HG02642 (cell line): ENCODE measurements around the gene FREY1.

Experiments
- ATAC-seq: cut with Tn5 transposase; IDR thresholded peaks from one replicate; pipeline ENCODE4 v1.9.1; 2021; ENCODE audit warnings: mild to moderate bottlenecking; ENCODE audit not compliant: unreplicated experiment, poor library complexity

The FREY1 gene

GRCh38 chr11:45929486-45930030 is 22.5 kb upstream of the FREY1 start:
- peak; percentile 8 for ATAC-seq

DNA sequence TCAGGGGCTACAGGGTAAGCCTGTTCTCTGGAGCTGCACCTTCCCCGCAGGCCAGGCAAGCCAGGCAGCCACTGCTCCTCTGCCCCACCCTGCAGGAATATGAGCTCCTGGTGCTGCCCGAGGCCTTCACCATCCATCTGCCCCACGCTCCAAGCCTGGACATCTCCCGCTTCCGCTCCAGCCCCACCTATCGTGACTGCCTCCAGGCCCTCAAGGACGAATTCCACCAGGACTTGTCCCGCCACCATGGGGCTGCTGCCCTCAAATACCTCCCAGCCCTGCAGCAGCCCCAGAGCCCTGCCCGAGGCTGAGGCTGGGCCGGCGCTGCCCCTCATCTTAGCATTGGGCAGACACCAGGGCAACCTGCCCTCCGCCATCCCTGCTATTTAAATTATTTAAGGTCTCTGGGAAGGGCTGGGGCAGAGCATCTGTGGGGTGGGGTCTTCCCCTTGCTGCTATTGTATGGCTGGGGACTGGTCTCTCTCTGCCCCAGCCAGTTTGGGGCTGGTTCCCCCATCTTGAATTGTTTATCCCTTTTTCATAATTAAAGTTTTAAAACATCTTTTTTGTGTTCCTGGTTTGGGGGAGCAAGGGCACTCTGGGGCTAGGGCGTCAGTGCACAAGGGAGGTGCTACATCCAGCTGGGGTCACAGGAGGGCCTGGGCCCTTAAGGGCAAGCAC is 21.6 kb upstream of the FREY1 start:
- no peak for ATAC-seq

DNA sequence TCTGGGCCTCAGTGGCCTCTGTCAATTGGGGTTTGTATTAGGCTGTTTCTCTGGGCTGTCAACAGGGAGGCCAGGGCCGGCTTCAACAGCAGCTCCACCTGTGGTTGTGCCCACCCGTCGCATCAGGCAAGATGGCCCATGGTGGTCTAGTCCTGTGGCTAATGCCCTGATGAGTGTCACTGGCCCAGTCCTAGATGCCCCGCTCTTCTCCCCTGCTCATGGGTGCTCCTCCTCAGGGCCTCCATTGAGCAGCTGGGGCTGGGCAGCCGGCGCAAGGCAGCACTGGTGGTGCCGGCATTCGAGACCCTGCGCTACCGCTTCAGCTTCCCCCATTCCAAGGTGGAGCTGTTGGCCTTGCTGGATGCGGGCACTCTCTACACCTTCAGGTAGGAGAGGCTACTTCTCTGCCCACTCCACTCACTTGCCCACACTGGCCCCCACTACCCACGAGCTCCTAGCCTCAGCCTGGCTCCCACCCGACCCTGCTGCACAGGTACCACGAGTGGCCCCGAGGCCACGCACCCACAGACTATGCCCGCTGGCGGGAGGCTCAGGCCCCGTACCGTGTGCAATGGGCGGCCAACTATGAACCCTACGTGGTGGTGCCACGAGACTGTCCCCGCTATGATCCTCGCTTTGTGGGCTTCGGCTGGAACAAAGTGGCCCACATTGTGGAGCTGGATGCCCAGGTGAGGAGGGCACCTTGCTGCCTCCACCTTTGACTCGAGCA is 20.8 kb upstream of the FREY1 start:
- no peak for ATAC-seq

- no peak for ATAC-seq
Measured at GRCh38 chr11:45927332-45927683, 20.2 kb upstream of the FREY1 start.

DNA sequence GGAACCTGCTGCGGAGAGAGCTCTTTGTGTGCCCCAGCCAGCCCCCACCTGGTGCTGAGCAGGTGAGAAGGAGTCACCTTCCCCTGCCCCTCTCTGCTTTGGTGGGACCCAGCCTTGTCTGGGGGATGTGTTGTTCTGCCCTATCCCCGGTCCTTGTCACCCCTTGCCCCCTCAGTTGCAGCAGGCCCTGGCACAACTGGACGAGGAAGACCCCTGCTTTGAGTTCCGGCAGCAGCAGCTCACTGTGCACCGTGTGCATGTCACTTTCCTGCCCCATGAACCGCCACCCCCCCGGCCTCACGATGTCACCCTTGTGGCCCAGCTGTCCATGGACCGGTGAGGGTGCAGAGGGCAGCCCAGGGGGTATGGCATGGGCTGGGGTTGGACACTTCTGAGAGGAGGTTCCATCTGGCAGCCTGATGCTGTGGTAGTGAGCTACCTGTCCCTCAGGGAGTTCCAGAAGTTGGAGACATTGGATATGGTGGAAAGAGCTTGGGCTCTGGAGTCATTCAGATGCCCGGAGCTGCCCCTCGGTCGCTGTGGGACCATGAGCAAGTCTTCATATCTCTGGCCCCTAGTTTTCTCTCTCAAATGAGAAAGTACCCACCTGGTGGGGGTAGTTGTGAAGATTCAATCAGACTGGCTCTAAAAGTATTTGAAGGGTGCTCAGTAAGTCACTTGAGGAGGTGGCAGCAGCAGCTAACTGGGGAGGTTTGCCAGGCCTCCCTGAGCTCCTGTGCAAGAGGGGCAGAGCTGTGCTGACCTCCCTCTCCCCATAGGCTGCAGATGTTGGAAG is 19.7 kb upstream of the FREY1 start:
- no peak for ATAC-seq

- ATAC-seq, result no peak
Measured at GRCh38 chr11:45926001-45926401, 18.9 kb upstream of the FREY1 start.

DNA sequence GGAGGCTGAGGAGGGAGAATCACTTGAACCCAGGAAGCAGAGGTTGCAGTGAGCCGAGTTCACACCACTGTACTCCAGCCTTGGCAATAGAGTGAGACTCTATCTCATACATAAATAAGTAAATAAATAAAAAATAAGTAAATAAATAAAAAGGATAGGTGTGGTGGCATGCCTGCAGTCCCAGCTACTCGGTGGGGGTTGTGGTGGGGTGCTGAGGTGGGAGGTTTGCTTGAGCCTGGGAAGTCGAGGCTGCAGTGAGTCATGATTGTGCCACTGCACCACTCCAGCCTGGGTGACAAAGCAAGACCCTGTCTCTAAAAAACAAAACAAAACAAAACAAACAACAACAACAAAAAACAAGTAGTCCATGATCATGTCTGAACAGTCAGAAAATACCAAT is 18.5 kb upstream of the FREY1 start:
- ATAC-seq, result no peak

GRCh38 chr11:45924927-45925326 is 17.9 kb upstream of the FREY1 start:
- no peak for ATAC-seq

DNA sequence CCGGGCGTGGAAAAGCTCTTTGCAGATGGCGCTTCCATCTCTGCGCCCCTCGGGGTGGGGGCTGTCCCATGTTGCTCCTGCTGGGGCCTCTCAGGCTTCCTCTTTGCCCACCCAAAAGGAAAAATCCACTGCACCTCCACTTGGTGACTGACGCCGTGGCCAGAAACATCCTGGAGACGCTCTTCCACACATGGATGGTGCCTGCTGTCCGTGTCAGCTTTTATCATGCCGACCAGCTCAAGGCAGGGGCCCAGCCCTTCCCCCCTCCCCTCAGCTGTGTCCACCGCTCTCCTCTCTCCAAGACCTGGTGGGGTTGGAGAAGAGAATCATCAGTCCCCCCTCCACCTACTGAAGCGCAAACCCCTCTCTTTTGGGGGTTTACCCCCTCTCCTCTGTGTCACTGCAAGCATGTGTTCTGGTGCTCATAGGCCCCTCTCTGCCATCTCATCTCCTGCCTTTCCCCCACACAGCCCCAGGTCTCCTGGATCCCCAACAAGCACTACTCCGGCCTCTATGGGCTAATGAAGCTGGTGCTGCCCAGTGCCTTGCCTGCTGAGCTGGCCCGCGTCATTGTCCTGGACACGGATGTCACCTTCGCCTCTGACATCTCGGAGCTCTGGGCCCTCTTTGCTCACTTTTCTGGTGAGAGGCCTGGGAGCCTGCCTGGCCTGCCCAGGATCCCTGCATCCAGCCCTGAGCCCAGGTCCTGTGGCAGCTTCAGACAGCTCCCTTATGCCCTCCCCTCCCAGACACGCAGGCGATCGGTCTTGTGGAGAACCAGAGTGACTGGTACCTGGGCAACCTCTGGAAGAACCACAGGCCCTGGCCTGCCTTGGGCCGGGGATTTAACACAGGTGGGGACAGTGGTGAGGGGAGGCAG is 17.2 kb upstream of the FREY1 start:
- no peak for ATAC-seq

DNA sequence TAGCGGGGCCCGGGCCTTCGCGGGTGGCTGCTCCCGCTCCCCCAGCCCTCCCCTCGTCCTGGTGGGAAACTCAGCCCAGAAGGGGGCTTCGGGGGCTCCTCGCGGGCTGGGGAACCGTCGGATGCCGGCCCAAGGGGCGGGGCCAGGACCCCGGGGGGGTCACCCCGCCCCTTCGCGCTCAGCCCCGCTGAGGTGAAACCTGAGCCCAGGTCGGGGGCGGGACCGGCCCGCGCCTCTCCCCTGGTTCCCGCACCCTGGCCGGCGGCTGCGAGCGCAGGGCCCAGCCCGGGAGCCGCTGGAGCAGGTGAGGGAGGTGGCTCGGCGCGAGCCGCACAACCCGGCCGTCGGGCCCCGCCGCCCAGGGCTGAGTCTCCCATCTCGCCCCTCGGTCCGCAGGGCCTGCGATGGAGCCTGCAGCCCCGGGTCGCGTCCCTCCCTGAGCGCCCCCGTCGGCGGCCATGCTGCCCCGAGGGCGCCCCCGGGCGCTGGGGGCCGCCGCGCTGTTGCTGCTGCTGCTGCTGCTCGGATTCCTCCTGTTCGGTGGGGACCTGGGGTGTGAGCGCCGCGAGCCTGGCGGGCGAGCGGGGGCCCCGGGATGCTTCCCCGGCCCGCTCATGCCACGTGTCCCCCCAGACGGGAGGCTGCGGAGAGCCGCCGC is 15.5 kb upstream of the FREY1 start, which contains the start of gene LARGE2:
Gene LARGE2 (plus strand): TSS at position 232 of the 658 bp plus-strand sequence. CDS start 227 bp downstream, at position 459.
- no peak for ATAC-seq

DNA sequence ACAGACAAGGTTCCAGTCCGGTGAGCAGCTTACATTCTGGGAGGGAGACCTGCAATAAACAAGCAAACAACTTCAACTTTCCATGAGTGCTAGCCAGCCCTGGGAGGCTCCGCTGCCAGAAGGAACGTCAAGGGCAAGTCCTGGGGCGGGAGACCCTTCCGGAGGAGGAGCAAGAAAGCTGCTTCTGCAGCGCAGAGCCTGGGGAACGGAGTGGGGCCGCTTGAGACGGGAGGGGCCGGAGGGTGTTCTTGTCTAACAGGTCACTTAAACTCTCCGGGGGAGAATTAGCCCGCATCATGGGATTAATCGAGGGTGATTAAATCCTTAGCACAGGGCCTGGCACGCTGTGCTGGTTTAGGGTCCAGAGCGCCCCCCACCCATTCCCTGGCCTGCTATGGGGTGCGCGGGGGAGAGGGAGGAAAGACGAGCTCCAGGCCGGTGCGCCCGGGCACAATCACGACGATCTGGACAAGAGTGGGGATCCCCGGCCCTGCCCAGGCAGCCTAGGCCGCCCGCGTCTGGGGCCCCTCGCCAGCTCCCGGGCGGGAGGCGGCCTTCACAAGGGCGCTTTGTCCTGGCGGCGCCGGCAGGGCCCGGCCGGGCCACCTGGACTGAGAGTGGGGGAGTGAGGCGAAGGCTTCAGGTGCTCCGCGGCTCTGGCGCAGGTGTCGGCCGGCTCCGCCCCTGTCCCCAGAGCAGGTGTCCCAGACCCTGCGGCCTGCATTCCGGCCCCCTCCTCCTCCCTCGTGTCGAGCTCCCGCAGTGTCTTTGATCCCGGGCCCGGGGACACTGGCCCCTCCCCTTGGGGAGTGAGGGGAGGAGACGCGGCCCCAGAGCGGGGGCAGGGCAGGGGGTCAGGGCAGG is 14.7 kb upstream of the FREY1 start:
- no peak for ATAC-seq

DNA sequence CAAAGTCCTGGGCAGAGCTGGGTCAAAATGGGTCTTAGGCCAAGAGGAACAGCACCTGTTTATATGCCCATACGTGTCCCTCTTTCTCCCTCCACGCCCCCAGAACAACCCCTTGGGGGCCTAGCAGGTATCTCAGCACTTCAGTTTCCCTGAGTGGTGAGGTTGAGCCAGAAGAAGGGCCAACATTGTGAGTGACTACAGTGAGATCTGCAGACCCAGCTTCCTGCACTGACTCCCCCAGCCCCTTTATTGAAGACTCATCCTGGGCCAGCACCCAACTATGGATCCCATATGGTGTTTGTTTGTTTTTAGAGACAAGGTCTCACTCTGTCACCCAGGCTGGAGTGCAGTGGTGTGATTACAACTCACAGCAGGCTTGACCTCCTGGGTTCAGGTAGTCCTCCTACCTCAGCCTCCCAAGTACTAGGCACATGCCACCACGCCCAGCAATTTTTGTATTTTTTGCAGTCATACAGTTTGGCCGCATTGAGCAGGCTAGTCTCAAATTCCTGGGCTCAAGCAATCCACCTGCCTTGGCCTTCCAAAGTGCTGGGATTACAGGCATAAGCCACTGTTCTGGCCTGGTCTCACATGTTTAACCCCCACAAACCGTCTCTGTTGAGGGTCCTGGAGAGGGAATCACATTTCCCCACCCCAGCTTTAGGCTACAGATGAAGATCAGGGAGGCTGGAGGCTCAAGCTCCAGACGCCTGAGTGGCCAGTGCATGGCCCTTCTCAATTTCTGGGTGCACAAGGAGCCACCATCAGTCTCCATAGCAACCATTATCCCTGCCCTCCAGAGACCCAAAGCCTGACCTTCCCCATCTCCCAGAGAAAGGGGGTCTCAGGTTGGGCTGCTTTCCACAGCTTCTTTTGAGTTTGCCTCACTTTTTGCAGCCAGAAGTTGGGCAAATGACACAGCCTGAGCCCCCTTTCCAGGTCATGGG is 13.7 kb upstream of the FREY1 start:
- no peak for ATAC-seq

GRCh38 chr11:45919806-45920530 is 12.9 kb upstream of the FREY1 start:
- ATAC-seq, result no peak

GRCh38 chr11:45918962-45919675 is 12.0 kb upstream of the FREY1 start:
- no peak for ATAC-seq

DNA sequence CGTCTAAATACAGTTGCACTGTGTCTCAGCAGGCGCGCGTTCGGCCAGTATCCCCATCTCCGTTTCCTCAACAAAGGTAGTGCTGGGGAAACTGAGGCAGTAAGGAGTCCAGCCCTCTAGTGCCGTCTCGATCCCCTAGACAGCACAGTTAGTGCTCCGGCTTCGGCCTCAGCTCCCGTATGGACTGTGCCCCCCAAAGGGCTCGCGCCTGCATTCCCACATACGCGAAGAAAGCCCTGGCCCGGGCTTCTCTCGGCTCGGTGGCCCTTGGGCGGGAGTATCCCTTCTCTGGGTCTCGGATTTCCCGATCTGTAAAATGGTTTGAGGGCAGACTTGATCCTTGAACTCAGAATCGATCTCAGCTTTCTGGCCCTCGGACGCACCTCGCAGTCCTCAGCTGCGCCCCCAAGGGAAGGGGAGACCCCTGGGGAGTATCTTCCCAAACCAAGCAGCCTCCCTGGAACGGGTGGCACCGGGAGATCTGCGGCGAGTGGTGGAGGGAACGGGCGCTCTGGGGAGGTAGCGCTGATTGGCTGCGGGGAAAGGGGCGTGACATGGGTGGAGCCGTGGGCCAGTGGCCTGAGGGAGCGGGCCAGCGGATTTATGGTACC is 11.4 kb upstream of the FREY1 start:
- ATAC-seq, result peak; percentile 45
